Cardiac ventricle fibroblast (primary cell): Measurements from ENCODE around the gene RHCE. TPM values are rescaled to one million over a fixed set of nuclear protein-coding genes. Genes with fewer than 3 reads are reported as not detected.

ENCODE experiments used
- total RNA-seq: library from RNA; depleted of rRNA; stranded (reverse); fragments of >200 nt; gene quantifications from 2 replicates; pipeline ENCODE4 v1.2.3, GENCODE V29; 2015

The RHCE gene
- total RNA-seq: 0.25 and 1.1 TPM in 2 replicates

GRCh38 chr1:25420715-25421114, at the start of gene RHCE:
RHCE (minus strand) TSS chr1:25420825; CDS start chr1:25420786, 39 bp downstream.

GRCh38 chr1:25430073-25430966, 9.7 kb upstream of the RHCE start, which contains the start of gene MACO1:
MACO1 (plus strand) TSS chr1:25430897; CDS start chr1:25431099, 202 bp downstream.

GRCh38 chr1:25338188-25338981, 82.2 kb downstream of the RHCE start, which contains the start of gene TMEM50A:
TMEM50A (plus strand) TSS chr1:25338334; CDS start chr1:25340487, 2,153 bp downstream.

Other genes starting within 250 kb of the RHCE start
- 39.9 and 53.0 TPM in 2 replicates for gene SYF2, start 188.3 kb downstream of the RHCE start, total RNA-seq
- gene RSRP1, start 173.4 kb downstream of the RHCE start, total RNA-seq: 52.0 and 53.4 TPM in 2 replicates
- not detected in 2 replicates for gene RHD, start 148.3 kb downstream of the RHCE start, total RNA-seq
- 85.7 and 108 TPM in 2 replicates for gene TMEM50A, start 82.5 kb downstream of the RHCE start, total RNA-seq
- gene MACO1, start 10.1 kb upstream of the RHCE start, total RNA-seq: 13.4 and 15.5 TPM in 2 replicates
- gene LDLRAP1, start 122.8 kb upstream of the RHCE start, total RNA-seq: 12.2 TPM in 2 replicates
- 25.3 and 26.1 TPM in 2 replicates for gene MAN1C1, start 196.0 kb upstream of the RHCE start, total RNA-seq